Right ventricle myocardium inferior (tissue), 1 donor: Measurements from ENCODE around the gene ANKRD1. TPM values are rescaled to one million over a fixed set of nuclear protein-coding genes. Genes with fewer than 3 reads are reported as not detected.
"Not testable (repeated sequence)": the region's sequence is repeated elsewhere in the genome, so short reads cannot be mapped to it uniquely, and the experiment has no call there.

ENCODE experiments used
- ATAC-seq: fragments of 200-7000 bp; cut with Tn5 transposase; one replicate; pipeline ENCODE4 v1.9.1; 2020; ENCODE audit warnings: mild to moderate bottlenecking, moderate library complexity
- DNase-seq: peaks from one replicate; pipeline ENCODE4 v3.0.0; 2021; ENCODE audit errors: missing footprints
- intact Hi-C: fragments of 100-400 bp; cut with DNase I; formaldehyde crosslinking; loops from one replicate; pipeline ENCODE4 v1.11.0; 2022
- total RNA-seq: library from RNA; stranded (reverse); fragmentation: NEBNext Ultra II Directional; extraction: Animal tissue kit (Norgen Biotek cat#: 25700); gene quantifications from one replicate; pipeline ENCODE4 v1.2.1, GENCODE V29; 2021
- donor health status: DM: no; HTN: yes; CAD: no; lungs with severe emphysema.

ANKRD1 gene
- total RNA-seq, 1 donor from 2014 or later, result 2,249 TPM

DNA sequence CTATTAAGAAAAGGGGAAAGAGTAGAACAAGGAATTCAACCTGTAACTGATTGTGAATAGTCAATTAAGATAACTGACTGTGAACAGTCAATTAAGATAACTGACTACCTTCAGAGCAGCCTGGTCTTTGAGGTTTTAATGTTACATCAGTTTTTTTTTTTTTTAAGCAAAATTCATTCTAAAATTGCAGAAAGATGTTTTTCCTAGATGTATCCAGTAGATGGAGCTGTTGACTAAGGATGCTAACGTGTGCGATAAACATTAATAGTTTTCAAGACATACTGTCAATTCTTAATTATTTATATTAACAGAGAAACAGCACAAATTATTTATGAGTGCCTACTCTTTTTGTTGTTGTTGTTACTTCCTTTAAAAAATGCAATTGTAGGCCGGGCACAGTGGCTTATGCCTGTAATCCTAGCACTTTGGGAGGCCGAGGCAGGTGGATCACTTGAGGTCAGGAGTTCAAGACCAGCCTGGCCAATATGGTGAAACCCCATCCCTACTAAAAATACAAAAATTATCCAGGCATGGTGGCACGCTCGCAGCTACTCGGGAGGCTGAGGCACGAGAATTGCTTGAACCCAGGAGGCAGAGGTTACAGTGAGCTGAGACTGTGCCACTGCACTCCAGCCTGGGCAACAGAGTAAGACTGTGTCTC is 40.7 kb downstream of the ANKRD1 start:
- ATAC-seq, result not testable (repeated sequence)
- intact Hi-C loops, result loop anchor here (2.0 kb wide), 1 partner anchor 371 kb away; no protein-coding TSS in a partner anchor

GRCh38 chr10:90879062-90879461 is 41.8 kb downstream of the ANKRD1 start:
- DNase-seq, result no peak
- ATAC-seq, result no peak
- intact Hi-C loops, result no loop called here

More for the DNA sequence above, 40.7 kb downstream of the ANKRD1 start:
- DNase-seq, result not testable (repeated sequence)

- ATAC-seq, result no peak
- no peak for DNase-seq
- intact Hi-C loops, result no loop called here
Observed at GRCh38 chr10:90872648-90873020, 48.3 kb downstream of the ANKRD1 start.

DNA sequence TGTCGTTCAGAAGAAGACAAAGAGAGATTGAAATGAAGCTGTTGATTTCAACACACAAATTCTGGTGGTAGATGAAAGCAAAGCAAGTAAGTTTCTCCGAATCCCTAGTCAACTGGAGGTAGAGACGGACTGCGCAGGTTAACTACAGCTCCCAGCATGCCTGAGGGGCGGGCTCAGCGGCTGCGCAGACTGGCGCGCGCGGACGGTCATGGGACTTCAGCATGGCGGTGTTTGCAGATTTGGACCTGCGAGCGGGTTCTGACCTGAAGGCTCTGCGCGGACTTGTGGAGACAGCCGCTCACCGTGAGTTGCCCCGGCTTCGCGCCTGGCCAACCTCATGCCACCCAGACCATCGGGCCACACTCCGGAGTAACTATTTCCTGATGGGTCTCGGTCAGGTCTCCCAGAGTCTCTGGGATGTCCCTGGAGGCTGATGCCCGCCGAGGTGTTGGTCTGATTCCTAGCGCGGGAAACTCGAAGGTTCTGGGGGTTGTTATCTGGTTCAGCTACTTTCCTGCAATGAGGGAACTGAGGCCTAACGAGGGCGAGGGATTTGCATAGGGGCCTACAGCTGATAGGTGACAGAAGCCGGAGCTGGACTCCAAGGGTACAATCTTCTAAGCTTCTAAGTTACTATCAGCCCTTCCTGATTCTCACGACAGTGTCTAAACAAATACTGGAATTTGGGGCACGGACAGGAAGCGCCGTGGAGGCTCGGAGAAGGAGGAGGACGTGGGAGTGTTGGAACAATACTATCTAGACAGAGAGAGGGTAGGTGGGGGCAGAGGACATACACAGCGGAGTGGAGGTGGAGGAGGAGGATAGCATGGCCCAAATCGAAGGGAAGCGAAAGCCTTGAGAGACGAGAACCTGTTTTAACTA is 48.9 kb downstream of the ANKRD1 start, which contains the start of gene RPP30:
RPP30 (plus strand) TSS at position 209 of the 882 bp plus-strand sequence; CDS start at position 222, 13 bp downstream.
- intact Hi-C loops, result no loop called here
- DNase-seq (peak; percentile 91), ATAC-seq (peak; percentile 99)

- DNase-seq (no peak), ATAC-seq (peak; percentile 73)
- intact Hi-C loops, result no loop called here
Observed at GRCh38 chr10:90871279-90871765, 49.6 kb downstream of the ANKRD1 start.

GRCh38 chr10:90866050-90866598 is 54.8 kb downstream of the ANKRD1 start:
- ATAC-seq (no peak), DNase-seq (no peak)
- intact Hi-C loops, result no loop called here

DNA sequence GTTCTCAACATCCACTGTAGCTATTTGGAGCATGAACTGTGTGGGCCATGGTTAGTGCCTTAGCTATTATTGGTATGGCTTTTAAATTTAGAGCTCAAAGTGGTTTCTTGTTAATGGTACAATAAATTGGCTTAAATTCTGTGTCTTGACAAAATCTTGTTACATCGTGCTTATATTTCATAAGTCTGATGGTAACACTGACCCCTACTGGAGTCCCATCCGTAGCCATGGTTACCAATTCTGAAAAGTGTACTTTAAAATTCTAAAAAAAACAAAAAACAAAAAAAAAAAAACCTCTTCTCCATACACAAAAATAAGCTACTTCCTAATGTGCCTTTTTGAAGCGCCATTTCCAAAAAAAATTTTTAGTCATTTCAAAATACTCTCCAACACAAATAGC is 55.5 kb downstream of the ANKRD1 start:
- intact Hi-C loops, result no loop called here
- no peak for DNase-seq
- no peak for ATAC-seq

- intact Hi-C loops, result loop anchor here (5.0 kb wide), 1 partner anchor 111 kb away; no protein-coding TSS in a partner anchor
- ATAC-seq (no peak), DNase-seq (no peak)
Observed at GRCh38 chr10:90862908-90863514, 57.9 kb downstream of the ANKRD1 start.

Other genes with a start within 250 kb of the ANKRD1 start
- not detected for gene HTR7, start 63.0 kb downstream of the ANKRD1 start, total RNA-seq
- 36.7 TPM for gene RPP30, start 49.1 kb downstream of the ANKRD1 start, total RNA-seq